IMR-90 (cell line): ENCODE results near the gene TRMT10B.
"Not testable (repeated sequence)": the region's sequence is repeated elsewhere in the genome, so short reads cannot be mapped to it uniquely, and the experiment has no call there.

Experiments
- CEBPB ChIP-seq: IDR thresholded peaks from 2 replicates; pipeline ENCODE4 v1.6.1; 2012; ENCODE audit warnings: low read depth, low read length, improper control_type of control experiment
- ELK1 ChIP-seq: fragments of 150-350 bp; IDR thresholded peaks from 2 replicates; pipeline ENCODE4 v1.6.1; 2016; ENCODE audit warnings: low read depth, mild to moderate bottlenecking, low read length, moderate library complexity, borderline replicate concordance
- FOS ChIP-seq: fragments of 150-350 bp; IDR thresholded peaks from 2 replicates; pipeline ENCODE4 v1.6.1; 2016; ENCODE audit warnings: low read depth, low read length
- MXI1 ChIP-seq: IDR thresholded peaks from 2 replicates; pipeline ENCODE4 v1.6.1; 2012; ENCODE audit warnings: low read depth, mild to moderate bottlenecking, low read length, moderate library complexity, borderline replicate concordance
- POLR2A ChIP-seq: IDR thresholded peaks from 2 replicates; pipeline ENCODE4 v1.6.1; 2012; ENCODE audit warnings: mild to moderate bottlenecking, low read depth, low read length
- RAD21 ChIP-seq: IDR thresholded peaks from 2 replicates; pipeline ENCODE4 v1.6.1; 2012; ENCODE audit warnings: low read length, improper control_type of control experiment
- TF ChIP-seq, protein P1 (sequence below): conservative IDR thresholded peaks from 2 replicates; pipeline ENCODE4 v1.5.1; 2012; ENCODE audit warnings: mild to moderate bottlenecking, low read depth, low read length, improper control_type of control experiment
- TF ChIP-seq, protein P2 (sequence below): fragments of 150-350 bp; IDR thresholded peaks from 2 replicates; pipeline ENCODE4 v1.6.1; 2017; ENCODE audit warnings: mild to moderate bottlenecking, antibody characterized with exemption, low read length, low read depth

GRCh38 chr9:37752112-37752511 lies 1.5 kb upstream of the TRMT10B start:
- TF ChIP-seq, protein P1, sequence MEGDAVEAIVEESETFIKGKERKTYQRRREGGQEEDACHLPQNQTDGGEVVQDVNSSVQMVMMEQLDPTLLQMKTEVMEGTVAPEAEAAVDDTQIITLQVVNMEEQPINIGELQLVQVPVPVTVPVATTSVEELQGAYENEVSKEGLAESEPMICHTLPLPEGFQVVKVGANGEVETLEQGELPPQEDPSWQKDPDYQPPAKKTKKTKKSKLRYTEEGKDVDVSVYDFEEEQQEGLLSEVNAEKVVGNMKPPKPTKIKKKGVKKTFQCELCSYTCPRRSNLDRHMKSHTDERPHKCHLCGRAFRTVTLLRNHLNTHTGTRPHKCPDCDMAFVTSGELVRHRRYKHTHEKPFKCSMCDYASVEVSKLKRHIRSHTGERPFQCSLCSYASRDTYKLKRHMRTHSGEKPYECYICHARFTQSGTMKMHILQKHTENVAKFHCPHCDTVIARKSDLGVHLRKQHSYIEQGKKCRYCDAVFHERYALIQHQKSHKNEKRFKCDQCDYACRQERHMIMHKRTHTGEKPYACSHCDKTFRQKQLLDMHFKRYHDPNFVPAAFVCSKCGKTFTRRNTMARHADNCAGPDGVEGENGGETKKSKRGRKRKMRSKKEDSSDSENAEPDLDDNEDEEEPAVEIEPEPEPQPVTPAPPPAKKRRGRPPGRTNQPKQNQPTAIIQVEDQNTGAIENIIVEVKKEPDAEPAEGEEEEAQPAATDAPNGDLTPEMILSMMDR: not testable (repeated sequence)
- TF ChIP-seq CEBPB, POLR2A, RAD21, ELK1, MXI1, FOS: not testable (repeated sequence)
- TF ChIP-seq, protein P2, sequence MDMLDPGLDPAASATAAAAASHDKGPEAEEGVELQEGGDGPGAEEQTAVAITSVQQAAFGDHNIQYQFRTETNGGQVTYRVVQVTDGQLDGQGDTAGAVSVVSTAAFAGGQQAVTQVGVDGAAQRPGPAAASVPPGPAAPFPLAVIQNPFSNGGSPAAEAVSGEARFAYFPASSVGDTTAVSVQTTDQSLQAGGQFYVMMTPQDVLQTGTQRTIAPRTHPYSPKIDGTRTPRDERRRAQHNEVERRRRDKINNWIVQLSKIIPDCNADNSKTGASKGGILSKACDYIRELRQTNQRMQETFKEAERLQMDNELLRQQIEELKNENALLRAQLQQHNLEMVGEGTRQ: not testable (repeated sequence)
